Heart right ventricle (tissue), 16 donors: Measurements from ENCODE around the gene ERBB4. TPM values are rescaled to one million over a fixed set of nuclear protein-coding genes. Genes with fewer than 3 reads are reported as not detected.

Experiments used
- ATAC-seq, 8 donors: fragments of 200-7000 bp; cut with Tn5 transposase; one replicate each; pipeline ENCODE4 v1.9.1; 2020; ENCODE audit warnings: mild to moderate bottlenecking in 8 of 8, moderate library complexity in 8 of 8, moderate number of reproducible peaks in 1 of 8
- DNase-seq, 2 donors: peaks; one replicate each; pipeline ENCODE4 v3.0.0-alpha.2; 2020
- H3K27ac ChIP-seq, 10 donors: fragments of 200-600 bp; sonication (generic) in 2 of 10; one replicate each; pipeline versions ENCODE4 v1.5.0 to v1.8.0; 2020 to 2022; ENCODE audit warnings: mild to moderate bottlenecking in 3 of 10
- H3K27me3 ChIP-seq, 7 donors: fragments of 200-600 bp; one replicate each; pipeline ENCODE4 v1.8.0; 2021 to 2022; ENCODE audit warnings: mild to moderate bottlenecking in 2 of 7
- H3K36me3 ChIP-seq, 9 donors: fragments of 200-600 bp; sonication (generic) in 1 of 9; one replicate each; pipeline versions ENCODE4 v1.5.0 to v1.8.0; 2020 to 2022; ENCODE audit warnings: mild to moderate bottlenecking in 2 of 9
- H3K4me1 ChIP-seq, 9 donors: fragments of 200-600 bp; sonication (generic) in 1 of 9; one replicate each; pipeline versions ENCODE4 v1.5.0 to v1.8.0; 2020 to 2022; ENCODE audit warnings: mild to moderate bottlenecking in 4 of 9
- H3K4me3 ChIP-seq, 10 donors: fragments of 200-600 bp; sonication (generic) in 2 of 10; one replicate each; pipeline versions ENCODE4 v1.5.0 to v1.8.0; 2020 to 2022; ENCODE audit warnings: mild to moderate bottlenecking in 7 of 10, moderate library complexity in 2 of 10
- H3K9me3 ChIP-seq, 11 donors: fragments of 200-600 bp in 10 of 11; sonication (generic) in 2 of 11; one replicate each; pipeline versions ENCODE4 v1.5.0 to v1.8.0; 2013 to 2022; ENCODE audit warnings: mild to moderate bottlenecking in 2 of 11, control low read depth in 1 of 11, moderate library complexity in 1 of 11
- CTCF ChIP-seq, 9 donors: fragments of 200-600 bp; sonication (generic) in 2 of 9; IDR thresholded peaks; one replicate each; pipeline versions ENCODE4 v1.5.0 to v1.8.0; 2021 to 2022; ENCODE audit warnings: antibody characterized with exemption in 9 of 9, mild to moderate bottlenecking in 5 of 9, moderate library complexity in 1 of 9
- WGBS, 2 donors: extraction: QIAGEN DNeasy Blood & Tissue Kit; methylation state at CpG; one replicate each; pipeline ENCODE4 v1.1.7; 2013; ENCODE audit warnings: inconsistent platforms in 1 of 2; 5-methylcytosine and 5-hydroxymethylcytosine counted together
- intact Hi-C, 10 donors: fragments of 100-400 bp; cut with DNase I; formaldehyde crosslinking; loops; one replicate each; pipeline versions ENCODE4 v1.11.1 to v1.14.2; 2022
- polyA plus RNA-seq, 2 donors: library from polyadenylated mRNA; stranded (reverse); fragments of 200-250 nt; gene quantifications; one replicate each; pipeline ENCODE4 v1.2.3, GENCODE V29; 2013
- total RNA-seq, 10 donors: library from RNA; stranded (reverse); fragmentation: NEBNext Ultra II Directional in 3 of 10; extraction: Animal tissue kit (Norgen Biotek cat#: 25700) in 3 of 10; gene quantifications; one replicate each; pipeline versions ENCODE4 v1.2.1 to v1.2.4, GENCODE V29; 2021 to 2023
- donor health status: Arrhythmogenic right ventricular cardiomyopathy.
- donor health status: ischemic (EF 13 %, LVEDD 7.1; RV severe dilation, severe dysfunction).
- donor health status: healthy with polysubstance abuse.
- donor health status: DM: no; HTN: yes; CAD: no.
- donor health status: DM: no; HTN: no; CAD: no.
- donor health status: ischemic (EF 25% LVEDD 6.9; RV normal size, moderate dysfunction).
- donor health status: ischemic (EF 25% LVEDD 5.7; RV mildly dilated, moderate dysfunction).
- donor health status: healthy.
- donor health status: DM: yes; HTN: yes; CAD: no.
- donor health status: Ischemic cardiomyopathy.
- donor health status: ischemic (EF 35%, LVEDD 5.7; RV mildly dilated, moderate dysfunction).
- donor health status: nonischemic (EF 11% LVEDD 7.7; RV severe dilation, severe dysfunction).
- donor health status: DM: yes; HTN: yes; CAD: no.
- donor health status: PGD.
- donor health status: ischemic (EF 29% LVEDD 5.4; RV normal size, mild dysfunction).
- donor health status: nonischemic (EF 23%, LVEDD 6.1; RV moderate dilation, normal function).

Gene ERBB4
- total and polyA plus RNA-seq, 12 donors: 1.2 to 24.6 (median 16.1) TPM

- TF ChIP-seq CTCF (IDR thresholded peaks at IDR 0.05): no peak
- Histone ChIP-seq H3K27me3 (no peaks in the 10 kb centered on the region), H3K9me3 (no peaks in the 10 kb centered on the region), H3K36me3 (no peaks in the 10 kb centered on the region), H3K4me1 (no peaks in the 10 kb centered on the region), H3K27ac (no peak overlapping the region), H3K4me3 (no peak overlapping the region)
- DNase-seq (no peak), ATAC-seq (no peak)
- intact Hi-C loops: no loop called here
- 81 to 82% methylated on average over 1 of the region's 1 CpG for WGBS, 2 donors
These were observed 465.2 kb downstream of the ERBB4 start for GRCh38 chr2:212073360-212073759.

GRCh38 chr2:212066546-212066945 is 472.1 kb downstream of the ERBB4 start:
- 85 to 88% methylated on average over 2 of the region's 2 CpGs for WGBS, 2 donors
- no peak for DNase-seq
- no peak for ATAC-seq
- H3K4me1 ChIP-seq: no peaks in the 10 kb centered on the region
- no peak overlapping the region for H3K4me3 ChIP-seq
- intact Hi-C loops: no loop called here
- H3K9me3 ChIP-seq: no peaks in the 10 kb centered on the region
- no peaks in the 10 kb centered on the region for H3K36me3 ChIP-seq
- no peak for TF ChIP-seq CTCF (IDR thresholded peaks at IDR 0.05)
- H3K27me3 ChIP-seq: no peaks in the 10 kb centered on the region
- no peak overlapping the region for H3K27ac ChIP-seq

GRCh38 chr2:212064318-212064717 is 474.3 kb downstream of the ERBB4 start:
- intact Hi-C loops: no loop called here
- Histone ChIP-seq H3K4me1 (no peaks in the 10 kb centered on the region), H3K9me3 (peaks cover 0 to 7% (median 0%) of the 10 kb centered on the region in 11 donors), H3K36me3 (no peaks in the 10 kb centered on the region), H3K27ac (no peak overlapping the region), H3K27me3 (no peaks in the 10 kb centered on the region), H3K4me3 (no peak overlapping the region)
- no peak for ATAC-seq
- no peak for DNase-seq
- TF ChIP-seq CTCF (IDR thresholded peaks at IDR 0.05): no peak
- 77% methylated on average over 2 of the region's 2 CpGs for WGBS, 2 donors

- ATAC-seq (no peak), DNase-seq (no peak)
- TF ChIP-seq CTCF (IDR thresholded peaks at IDR 0.05): no peak
- no peaks in the 10 kb centered on the region for H3K36me3 ChIP-seq
- no peaks in the 10 kb centered on the region for H3K27me3 ChIP-seq
- H3K27ac ChIP-seq: no peak overlapping the region
- no peak overlapping the region for H3K4me3 ChIP-seq
- intact Hi-C loops: no loop called here
- peaks cover 0 to 50% (median 13%) of the 10 kb centered on the region in 11 donors for H3K9me3 ChIP-seq
- H3K4me1 ChIP-seq: no peaks in the 10 kb centered on the region
- 67 to 74% methylated on average over 4 of the region's 4 CpGs for WGBS, 2 donors
These were observed 486.0 kb downstream of the ERBB4 start for GRCh38 chr2:212052412-212053159.
